ENCODE data around the gene PITPNC1.
"Not testable (repeated sequence)": the region's sequence is repeated elsewhere in the genome, so short reads cannot be mapped to it uniquely, and the experiment has no call there.

The PITPNC1 gene

DNA sequence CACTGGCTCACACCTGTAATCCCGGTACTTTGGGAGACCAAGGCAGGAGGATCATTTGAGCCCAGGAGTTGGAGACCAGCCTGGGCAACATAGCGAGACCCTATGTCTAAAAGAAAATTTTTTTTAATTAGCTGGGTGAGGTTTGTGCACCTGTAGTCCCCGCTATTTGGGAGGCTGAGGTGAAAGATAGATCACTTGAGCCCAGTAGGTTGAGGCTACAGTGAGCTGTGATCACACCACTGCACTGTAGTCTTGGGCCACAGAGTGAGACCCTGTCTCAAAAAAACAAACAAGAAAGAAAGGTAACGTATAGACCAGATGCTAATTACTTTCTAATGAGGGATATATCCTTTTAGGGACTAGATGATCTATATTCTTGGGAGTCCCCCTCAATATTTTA is 348.7 kb downstream of the PITPNC1 start:
- H3K27ac ChIP-seq = no peak overlapping the region
- no peak for TF ChIP-seq ZFX (IDR thresholded peaks at IDR 0.05; ENCODE audit: borderline replicate concordance)

DNA sequence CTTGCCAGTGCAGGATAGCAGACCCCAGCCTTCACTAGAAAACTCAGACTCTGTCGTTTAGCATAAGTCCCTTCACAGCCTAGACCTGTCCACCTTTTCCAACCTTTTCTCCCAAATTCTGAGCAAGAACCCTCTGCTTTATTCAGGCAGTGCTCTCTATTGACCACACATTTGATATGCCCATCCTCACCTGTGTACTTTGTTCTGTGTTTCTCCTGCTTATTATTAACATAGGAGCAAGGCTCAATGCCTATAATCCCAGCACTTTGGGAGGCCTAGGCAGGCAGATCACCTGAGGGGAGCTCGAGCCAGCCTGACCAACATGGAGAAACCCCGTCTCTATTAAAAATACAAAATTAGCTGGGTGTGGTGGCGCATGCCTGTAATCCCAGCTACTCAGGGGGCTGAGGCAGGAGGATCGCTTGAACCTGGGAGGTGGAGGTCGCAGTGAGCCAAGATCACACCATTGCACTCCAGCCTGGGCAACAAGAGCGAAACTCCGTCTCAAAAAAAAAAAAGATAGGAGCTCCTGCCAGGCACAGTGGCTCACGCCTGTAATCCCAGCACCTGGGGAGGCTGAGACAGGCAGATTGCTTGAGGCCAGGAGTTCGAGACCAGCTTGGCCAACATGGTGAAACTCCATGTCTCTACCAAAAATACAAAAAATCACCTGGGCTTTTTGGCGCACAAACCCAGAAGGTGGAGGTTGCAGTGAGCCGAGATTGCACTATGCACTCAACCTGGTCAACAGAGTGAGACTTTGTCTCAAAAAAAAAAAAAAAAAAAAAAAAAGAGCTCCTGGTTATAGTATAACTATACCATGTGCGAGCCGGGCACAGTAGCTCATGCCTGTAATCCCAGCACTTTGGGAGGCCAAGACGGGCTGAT is 350.3 kb downstream of the PITPNC1 start:
- not testable (repeated sequence) for H3K27ac ChIP-seq

DNA sequence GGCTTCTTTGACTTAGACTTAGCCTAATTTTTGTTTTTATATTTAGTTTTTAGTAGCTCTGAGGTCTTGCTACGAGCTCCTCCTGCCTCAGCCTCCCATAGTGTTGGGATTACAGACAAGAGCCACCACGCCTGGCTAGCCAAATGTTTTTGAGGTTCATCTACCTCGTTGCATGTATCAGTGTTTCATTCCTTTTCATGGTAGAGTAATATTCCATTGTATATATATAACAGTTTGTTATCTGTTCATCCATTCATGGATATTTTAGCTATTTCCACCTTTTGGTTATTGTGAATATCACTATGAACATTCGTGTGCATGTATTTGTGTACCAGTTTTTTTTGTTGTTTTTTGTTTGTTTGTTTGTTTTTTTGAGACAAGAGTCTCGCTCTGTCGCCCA is 352.8 kb downstream of the PITPNC1 start:
- no peak overlapping the region for H3K27ac ChIP-seq
- TF ChIP-seq ZFX (IDR thresholded peaks at IDR 0.05; ENCODE audit: borderline replicate concordance) (no peak), CTCF (IDR thresholded peaks at IDR 0.05) (no peak)

DNA sequence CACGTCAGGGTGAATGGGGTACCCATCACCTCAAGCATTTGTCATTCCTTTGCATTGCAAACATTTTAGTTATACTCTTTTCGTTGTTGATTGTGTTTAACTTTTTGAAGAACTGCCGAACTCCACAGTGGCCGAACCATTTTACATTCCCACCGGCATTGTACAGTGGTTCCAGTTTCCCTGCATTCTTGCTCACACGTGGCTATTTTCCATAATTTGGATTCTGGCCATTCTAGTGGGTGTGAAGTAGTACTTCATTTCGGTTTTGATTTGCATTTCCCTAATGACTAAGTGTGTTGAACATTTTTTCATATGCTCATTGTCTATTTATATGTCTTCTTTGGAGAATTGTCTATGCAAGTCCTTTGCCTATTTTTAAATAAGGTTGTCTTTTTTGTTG is 353.6 kb downstream of the PITPNC1 start:
- TF ChIP-seq ZFX (IDR thresholded peaks at IDR 0.05; ENCODE audit: borderline replicate concordance) (no peak), CTCF (IDR thresholded peaks at IDR 0.05) (no peak)
- no peak overlapping the region for H3K27ac ChIP-seq

DNA sequence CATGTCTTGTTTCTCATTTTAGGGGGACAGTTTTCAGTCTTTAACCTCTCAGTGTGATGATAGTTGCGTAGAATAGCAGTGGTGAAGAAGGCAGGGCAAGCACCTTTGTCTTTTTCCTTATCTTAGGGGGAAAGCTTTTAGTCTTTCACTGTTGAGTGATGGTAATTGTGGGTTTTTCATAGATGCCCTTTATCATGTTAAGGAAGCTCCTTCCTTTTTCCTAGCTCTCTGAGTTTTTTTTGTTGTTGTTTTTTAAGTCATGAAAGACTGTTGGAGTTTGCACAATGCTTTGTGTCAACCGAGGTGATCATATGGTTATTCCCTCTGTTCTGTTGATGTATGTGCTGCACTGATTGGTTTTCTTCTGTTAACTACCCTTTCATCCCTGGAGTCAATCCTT is 356.4 kb downstream of the PITPNC1 start:
- no peak overlapping the region for H3K27ac ChIP-seq
- no peak for TF ChIP-seq ZFX (IDR thresholded peaks at IDR 0.05; ENCODE audit: borderline replicate concordance)
- no peak for TF ChIP-seq CTCF (IDR thresholded peaks at IDR 0.05)

DNA sequence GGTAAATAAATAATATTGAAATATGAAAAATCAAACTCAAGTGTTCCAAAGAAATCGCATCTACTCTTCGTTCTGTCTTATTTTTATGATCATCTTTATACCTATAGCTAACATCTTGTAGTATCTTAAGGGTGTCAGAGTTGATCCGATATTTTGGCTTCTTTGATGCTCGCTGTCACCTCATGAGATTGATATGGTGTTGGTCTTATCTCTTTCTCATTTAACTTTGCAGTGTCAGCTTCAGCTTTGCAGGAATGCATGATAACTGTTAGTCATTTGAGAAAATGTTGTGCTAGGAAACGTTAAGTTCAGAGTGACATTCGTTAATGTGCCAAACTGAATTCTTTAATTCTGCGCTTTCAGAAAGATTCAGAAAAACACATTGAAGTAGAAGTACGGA is 360.1 kb downstream of the PITPNC1 start:
- TF ChIP-seq CTCF (IDR thresholded peaks at IDR 0.05) (no peak), ZFX (IDR thresholded peaks at IDR 0.05; ENCODE audit: borderline replicate concordance) (no peak)
- no peak overlapping the region for H3K27ac ChIP-seq

- H3K27ac ChIP-seq = no peak overlapping the region
- no peak for TF ChIP-seq CTCF (IDR thresholded peaks at IDR 0.05)
- TF ChIP-seq ZFX (IDR thresholded peaks at IDR 0.05; ENCODE audit: borderline replicate concordance) = no peak
Observed at GRCh38 chr17:67742025-67742424, 364.9 kb downstream of the PITPNC1 start.
